ENCODE measurements around the gene SLC25A22. TPM values are rescaled to one million over a fixed set of nuclear protein-coding genes. Genes with fewer than 3 reads are reported as not detected.

The SLC25A22 gene
- total and polyA plus RNA-seq, 9 of the 15 experiments (the other 6 are each of a cell fraction or from before 2014, with no cell fraction given), result 0.41 to 55.4 (median 11.4) TPM

DNA sequence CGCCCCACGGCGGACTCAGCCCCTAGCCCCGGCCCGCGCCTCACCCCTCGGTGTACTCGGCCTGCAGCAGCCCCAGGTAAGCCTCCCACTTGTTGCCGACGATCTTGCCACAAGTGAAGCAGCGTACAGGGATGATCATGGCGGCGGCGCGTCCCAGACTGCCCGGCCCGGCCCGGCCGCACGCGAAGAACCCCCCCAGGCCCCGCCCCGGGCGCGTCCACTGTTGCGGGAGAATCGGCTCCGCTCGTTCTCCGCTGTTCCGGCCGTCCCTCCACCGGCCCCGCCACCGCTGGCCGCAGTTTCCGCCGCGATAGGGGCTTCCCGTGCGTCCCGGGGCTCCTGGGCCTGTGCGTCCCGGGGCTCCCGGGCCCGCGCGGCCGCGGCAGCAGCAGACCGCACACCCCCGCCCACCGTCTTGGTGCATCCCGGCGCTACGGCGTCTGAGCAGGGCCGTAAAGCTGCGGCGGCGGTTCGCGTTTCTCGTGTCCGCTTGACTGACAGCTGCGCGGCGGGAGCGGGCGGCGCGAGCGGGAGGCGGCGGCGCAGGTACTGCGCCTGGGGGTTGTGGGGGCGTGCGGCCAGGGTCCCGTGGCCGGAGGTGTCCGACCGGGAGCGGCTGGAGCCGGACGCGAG, 44.4 kb upstream of the SLC25A22 start, which contains the start of the genes POLR2L and TSPAN4 (continued):
- TF ChIP-seq ZNF23 (CRISPR knock-in tag; IDR thresholded peaks at IDR 0.05) (no peak), ZNF143 (CRISPR knock-in tag; IDR thresholded peaks at IDR 0.05) (no peak), CREB3L1 (IDR thresholded peaks at IDR 0.05; ENCODE audit: borderline replicate concordance, low read depth) (no peak), AFF4 (CRISPR knock-in tag; IDR thresholded peaks at IDR 0.05) (no peak), HMGN3 (IDR thresholded peaks at IDR 0.05; ENCODE audit: borderline replicate concordance, extremely low read depth, insufficient read length, low read depth, low read length) (no peak), POLR3G (IDR thresholded peaks at IDR 0.05; ENCODE audit: extremely low read depth, insufficient read length, insufficient replicate concordance) (no peak), GATA2 (CRISPR knock-in tag; IDR thresholded peaks at IDR 0.05) (no peak), RAD21 (CRISPR knock-in tag; conservative IDR thresholded peaks at IDR 0.05 in 1 of 2, IDR thresholded peaks at IDR 0.05 in 1 of 2) (no peak), ZNF134 (CRISPR knock-in tag; conservative IDR thresholded peaks at IDR 0.05) (no peak), TEAD4 (IDR thresholded peaks at IDR 0.05; ENCODE audit: low read length) (no peak), TEAD4 (CRISPR knock-in tag; IDR thresholded peaks at IDR 0.05; ENCODE audit: borderline replicate concordance) (no peak), PTRF (tag; IDR thresholded peaks at IDR 0.05) (no peak), ZC3H8 (IDR thresholded peaks at IDR 0.05) (no peak), FIP1L1 (IDR thresholded peaks at IDR 0.05; ENCODE audit: low read depth, low read length, poor library complexity, severe bottlenecking) (peak; percentile 74)
- TF ChIP-seq, protein P1, sequence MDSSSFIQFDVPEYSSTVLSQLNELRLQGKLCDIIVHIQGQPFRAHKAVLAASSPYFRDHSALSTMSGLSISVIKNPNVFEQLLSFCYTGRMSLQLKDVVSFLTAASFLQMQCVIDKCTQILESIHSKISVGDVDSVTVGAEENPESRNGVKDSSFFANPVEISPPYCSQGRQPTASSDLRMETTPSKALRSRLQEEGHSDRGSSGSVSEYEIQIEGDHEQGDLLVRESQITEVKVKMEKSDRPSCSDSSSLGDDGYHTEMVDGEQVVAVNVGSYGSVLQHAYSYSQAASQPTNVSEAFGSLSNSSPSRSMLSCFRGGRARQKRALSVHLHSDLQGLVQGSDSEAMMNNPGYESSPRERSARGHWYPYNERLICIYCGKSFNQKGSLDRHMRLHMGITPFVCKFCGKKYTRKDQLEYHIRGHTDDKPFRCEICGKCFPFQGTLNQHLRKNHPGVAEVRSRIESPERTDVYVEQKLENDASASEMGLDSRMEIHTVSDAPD (CRISPR knock-in tag; IDR thresholded peaks at IDR 0.05), result no peak
- TF ChIP-seq, protein P2, sequence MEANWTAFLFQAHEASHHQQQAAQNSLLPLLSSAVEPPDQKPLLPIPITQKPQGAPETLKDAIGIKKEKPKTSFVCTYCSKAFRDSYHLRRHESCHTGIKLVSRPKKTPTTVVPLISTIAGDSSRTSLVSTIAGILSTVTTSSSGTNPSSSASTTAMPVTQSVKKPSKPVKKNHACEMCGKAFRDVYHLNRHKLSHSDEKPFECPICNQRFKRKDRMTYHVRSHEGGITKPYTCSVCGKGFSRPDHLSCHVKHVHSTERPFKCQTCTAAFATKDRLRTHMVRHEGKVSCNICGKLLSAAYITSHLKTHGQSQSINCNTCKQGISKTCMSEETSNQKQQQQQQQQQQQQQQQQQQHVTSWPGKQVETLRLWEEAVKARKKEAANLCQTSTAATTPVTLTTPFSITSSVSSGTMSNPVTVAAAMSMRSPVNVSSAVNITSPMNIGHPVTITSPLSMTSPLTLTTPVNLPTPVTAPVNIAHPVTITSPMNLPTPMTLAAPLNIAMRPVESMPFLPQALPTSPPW (CRISPR knock-in tag; IDR thresholded peaks at IDR 0.05), result peak; percentile 84
- TF ChIP-seq, protein P3, sequence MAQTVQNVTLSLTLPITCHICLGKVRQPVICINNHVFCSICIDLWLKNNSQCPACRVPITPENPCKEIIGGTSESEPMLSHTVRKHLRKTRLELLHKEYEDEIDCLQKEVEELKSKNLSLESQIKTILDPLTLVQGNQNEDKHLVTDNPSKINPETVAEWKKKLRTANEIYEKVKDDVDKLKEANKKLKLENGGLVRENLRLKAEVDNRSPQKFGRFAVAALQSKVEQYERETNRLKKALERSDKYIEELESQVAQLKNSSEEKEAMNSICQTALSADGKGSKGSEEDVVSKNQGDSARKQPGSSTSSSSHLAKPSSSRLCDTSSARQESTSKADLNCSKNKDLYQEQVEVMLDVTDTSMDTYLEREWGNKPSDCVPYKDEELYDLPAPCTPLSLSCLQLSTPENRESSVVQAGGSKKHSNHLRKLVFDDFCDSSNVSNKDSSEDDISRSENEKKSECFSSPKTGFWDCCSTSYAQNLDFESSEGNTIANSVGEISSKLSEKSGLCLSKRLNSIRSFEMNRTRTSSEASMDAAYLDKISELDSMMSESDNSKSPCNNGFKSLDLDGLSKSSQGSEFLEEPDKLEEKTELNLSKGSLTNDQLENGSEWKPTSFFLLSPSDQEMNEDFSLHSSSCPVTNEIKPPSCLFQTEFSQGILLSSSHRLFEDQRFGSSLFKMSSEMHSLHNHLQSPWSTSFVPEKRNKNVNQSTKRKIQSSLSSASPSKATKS (CRISPR knock-in tag; IDR thresholded peaks at IDR 0.05), result no peak

Data from K562 (cell line).